GM18868 (cell line): ENCODE data around the gene USP9X.
"Not testable (repeated sequence)": the region's sequence is repeated elsewhere in the genome, so short reads cannot be mapped to it uniquely, and the experiment has no call there.

Source experiments
- ATAC-seq: cut with Tn5 transposase; IDR thresholded peaks from one replicate; pipeline ENCODE4 v1.9.1; 2021; ENCODE audit warnings: mild to moderate bottlenecking, moderate library complexity; ENCODE audit not compliant: unreplicated experiment

The USP9X gene

DNA sequence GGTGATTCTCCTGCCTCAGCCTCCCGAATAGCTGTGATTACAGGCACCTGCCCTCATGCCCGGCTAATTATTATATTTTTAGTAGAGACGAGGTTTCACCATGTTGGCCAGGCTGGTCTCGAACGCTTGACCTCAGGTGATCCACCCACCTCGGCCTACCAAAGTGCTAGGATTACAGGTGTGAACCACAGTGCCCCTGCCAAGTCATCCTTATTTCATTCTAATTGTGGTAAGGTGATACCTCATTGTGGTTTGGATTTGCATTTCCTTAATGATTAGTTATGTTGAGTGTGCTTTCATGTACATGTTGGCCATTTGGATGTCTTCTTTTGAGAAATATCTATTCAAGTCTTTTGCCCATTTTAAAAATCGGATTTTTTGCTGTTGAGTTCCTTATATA, 93.0 kb downstream of the USP9X start:
- no peak for ATAC-seq

DNA sequence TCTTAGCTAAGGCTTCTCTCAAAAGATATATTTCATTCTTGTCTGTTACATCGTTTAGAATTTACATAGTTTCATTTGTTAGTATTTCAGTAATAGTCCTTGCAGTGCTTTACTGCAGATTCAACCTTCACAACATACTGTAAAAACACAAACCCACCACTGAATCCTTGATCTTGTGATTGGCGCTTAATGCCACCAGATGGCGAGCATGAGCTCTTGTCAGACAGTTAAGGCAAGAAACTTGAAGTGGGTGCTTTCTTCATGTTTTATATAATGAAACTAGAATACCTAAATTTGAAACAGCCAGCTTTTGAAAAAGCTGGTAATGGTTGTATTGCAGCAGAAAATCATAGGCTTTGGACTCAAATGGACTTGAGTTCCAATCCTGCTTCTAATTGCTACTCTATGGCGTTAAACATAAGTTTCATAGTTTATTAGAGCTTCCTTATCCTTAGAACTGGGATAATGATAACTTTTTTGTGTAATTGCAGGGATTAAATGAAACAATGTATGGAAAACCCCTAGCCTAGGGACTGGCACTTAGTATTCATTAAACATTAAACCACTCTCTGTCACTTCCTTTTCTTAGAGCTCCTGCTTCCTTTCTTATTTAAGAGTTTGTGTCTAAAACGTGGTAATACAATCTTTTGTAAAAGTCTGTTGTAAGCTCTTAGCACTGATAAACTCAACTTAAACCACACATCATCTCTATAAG, 95.1 kb downstream of the USP9X start:
- peak; percentile 46 for ATAC-seq

DNA sequence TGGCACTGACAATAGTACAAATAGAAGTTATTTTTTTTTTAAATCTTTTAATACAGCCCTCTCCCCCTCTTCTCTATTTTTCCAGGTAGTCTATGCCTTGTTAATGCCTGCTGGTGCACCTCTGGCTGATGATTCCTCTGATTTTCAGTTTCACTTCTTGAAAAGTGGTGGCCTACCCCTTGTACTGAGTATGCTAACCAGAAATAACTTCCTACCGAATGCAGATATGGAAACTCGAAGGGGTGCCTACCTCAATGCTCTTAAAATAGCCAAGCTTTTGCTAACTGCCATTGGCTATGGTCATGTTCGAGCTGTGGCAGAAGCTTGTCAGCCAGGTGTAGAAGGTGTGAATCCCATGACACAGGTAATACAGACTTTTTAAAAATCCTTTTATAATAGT, 99.1 kb downstream of the USP9X start:
- peak; percentile 79 for ATAC-seq

DNA sequence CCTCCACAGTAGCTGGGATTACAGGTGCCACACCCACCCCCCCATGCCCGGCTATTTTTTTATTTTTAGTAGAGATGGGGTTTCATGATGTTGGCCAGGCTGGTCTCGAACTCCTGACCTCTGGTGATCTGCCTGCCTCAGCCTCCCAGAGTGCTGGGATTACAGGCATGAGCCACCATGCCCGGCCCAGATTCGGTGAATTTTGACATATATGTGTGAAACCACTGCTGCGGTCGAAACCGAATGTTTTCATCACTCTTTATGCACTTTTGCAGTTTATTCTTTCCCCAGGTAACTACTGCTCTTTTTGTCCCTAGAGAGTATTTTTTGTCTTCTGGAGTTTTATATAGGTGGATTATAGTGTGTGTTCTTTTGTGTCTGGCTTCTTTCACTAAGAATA, 101.7 kb downstream of the USP9X start:
- not testable (repeated sequence) for ATAC-seq

DNA sequence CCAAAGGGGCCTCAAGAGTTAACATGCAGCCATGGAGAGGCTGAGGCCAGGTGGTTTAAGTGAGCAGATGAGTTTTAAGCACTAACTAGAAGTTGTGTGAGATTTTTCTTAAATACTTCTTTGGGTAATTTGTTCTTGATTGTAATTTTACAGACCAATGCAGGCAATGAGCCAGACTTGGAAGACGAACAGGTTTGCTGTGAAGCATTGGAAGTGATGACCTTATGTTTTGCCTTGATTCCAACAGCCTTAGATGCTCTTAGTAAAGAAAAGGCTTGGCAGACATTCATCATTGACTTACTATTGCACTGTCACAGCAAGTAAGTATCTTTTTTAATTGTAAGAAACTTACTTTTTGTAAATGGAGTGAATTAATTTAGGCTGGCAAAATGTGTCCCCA, 103.9 kb downstream of the USP9X start:
- ATAC-seq = no peak

DNA sequence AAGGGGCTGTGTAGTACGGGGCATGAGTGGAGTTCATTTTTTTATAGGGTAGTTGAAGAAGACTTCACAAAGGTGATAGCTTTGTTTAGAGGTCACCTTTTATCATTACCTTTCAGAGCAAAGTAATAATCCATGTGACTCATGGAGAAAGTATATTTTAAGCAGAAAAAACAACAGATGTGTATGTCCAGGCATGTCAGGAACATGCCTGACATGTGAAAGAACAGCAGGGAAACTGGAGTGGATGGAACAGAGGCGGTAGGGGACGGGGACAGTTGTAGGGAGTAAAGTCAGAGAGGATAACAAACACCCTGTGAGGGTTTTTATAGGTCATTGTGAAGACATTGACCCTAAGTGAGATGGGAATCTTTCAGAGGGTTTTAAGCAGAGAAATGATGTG, 107.6 kb downstream of the USP9X start:
- ATAC-seq = no peak

DNA sequence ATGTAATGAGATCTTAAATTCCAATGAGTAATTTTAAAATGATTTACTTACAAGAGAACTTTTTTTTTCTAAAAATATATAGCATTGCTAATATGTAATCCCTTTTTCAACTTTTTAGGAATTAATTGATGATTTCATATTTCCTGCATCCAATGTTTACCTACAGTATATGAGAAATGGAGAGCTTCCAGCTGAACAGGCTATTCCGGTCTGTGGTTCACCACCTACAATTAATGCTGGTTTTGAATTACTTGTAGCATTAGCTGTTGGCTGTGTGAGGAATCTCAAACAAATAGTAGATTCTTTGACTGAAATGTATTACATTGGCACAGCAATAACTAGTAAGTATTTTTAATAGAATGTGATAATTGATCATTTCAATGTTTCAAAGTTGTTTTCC, 113.2 kb downstream of the USP9X start:
- no peak for ATAC-seq

DNA sequence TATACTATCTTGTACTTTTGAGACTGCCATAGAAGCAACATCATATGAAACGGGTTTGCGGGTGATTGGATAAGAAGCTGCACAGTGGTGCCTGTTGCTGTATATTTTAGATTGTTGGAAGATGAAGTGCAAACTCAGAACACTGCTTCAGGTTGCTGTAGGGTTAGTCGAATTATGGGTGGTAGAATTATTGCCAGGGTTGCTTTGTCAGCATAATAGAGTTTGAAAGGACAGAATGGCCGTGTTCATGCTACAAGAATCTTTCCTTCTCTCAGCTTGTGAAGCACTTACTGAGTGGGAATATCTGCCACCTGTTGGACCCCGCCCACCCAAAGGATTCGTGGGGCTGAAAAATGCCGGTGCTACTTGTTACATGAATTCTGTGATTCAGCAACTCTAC, 115.5 kb downstream of the USP9X start:
- ATAC-seq = no peak

DNA sequence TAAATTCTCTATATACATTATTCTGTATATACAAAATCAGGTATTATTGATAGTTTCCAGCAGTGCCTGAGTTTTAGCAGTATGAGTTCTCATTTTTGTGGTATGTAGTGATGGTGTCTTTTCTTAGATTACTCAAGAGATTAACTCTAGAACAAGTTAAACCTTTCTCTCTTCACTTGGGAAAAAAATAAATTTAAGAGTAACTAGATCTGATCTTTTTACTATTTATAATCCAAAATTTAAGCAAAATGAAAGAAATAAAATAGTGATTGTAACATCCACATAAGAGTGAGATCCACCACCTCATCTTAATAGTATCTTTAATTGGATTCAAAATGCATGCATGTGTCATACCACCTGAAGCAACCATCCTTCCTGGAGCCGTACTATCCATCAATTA, 124.6 kb downstream of the USP9X start:
- no peak for ATAC-seq

DNA sequence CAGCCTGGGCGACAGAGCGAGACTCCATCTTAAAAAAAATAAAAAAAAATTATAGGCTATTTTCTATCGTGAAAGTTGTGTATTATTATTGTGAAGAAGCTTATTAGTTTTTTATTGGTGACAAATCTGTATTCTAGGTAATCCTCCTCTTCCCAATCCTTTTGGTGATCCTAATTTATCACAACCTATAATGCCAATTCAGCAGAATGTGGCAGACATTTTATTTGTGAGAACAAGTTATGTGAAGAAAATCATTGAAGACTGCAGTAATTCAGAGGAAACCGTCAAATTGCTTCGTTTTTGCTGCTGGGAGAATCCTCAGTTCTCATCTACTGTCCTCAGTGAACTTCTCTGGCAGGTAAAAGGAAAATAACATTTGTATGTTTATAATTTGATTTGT, 139.4 kb downstream of the USP9X start:
- no peak for ATAC-seq

DNA sequence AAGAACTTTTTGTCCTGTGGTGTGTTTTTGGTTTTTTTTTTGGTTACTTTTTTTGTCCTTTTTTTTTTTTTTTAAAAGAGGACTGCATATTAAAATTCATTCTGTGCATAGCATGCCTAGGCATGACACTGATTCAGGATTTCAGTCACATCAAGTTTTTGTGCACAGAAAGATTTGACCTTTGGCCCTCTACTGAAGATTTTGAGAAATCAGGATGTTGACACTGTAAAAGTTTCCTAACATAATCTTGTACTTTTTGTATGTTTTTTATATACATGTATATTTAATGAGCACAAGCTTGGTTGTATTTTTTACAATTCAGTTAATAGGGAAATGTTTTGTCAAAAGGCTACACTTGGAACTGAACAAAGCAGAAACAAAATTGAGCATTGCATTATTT, 148.7 kb downstream of the USP9X start:
- ATAC-seq = no peak

DNA sequence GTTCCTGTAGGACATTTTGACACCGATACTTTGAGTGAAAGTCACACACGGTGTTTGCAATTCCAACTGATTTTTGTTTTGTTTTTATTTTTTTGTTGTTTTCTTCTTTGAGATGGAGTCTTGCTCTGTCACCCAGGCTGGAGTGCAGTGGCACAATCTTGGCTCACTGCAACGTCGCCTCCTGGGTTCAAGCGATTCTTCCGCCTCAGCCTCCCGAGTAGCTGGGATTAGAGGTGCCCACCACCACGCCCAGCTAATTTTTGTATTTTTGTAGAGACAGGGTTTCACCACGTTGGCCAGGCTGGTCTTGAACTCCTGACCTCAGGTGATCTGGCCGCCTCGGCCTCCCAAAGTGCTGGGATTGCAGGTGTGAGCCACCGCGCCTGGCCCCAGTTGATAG, 149.2 kb downstream of the USP9X start:
- not testable (repeated sequence) for ATAC-seq

DNA sequence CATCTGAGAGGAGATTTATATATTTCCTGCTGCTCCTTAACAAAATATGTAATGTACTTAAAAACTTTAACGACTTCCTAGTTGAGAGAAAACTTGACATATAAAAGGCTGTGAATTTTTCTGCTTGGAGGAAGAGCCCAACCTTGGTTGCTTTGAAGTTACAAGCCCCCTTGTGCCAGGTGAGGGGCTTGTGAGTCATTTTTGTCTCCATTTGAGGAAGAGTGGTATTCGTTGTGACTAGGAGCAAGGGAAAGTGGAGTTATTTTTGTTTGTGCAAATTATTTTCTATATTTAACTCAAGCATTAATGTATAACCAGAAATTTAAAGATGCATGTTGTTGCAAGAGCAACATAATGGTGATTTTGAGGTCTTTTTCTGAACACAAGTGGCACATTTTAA, 149.7 kb downstream of the USP9X start:
- peak; percentile 38 for ATAC-seq

DNA sequence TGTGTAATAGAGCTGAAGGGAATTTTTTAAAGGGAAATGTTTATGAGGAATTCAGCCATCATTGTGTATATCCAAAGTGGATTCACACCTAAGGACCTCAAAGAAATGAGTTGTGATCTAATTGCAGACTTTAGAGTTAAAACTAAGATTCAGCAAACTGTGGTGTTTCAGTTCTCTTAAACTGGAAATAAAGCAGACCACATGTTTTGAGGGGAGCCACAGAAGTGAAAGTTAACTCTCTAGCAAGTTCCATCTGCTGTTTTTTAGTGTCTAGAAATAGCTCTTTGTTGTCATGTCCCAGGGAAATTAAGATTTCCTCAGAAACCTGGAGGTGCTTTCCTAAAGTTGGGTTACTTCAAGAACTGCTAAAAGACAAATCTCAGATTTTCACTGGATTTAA, 151.4 kb downstream of the USP9X start:
- ATAC-seq = peak; percentile 80

DNA sequence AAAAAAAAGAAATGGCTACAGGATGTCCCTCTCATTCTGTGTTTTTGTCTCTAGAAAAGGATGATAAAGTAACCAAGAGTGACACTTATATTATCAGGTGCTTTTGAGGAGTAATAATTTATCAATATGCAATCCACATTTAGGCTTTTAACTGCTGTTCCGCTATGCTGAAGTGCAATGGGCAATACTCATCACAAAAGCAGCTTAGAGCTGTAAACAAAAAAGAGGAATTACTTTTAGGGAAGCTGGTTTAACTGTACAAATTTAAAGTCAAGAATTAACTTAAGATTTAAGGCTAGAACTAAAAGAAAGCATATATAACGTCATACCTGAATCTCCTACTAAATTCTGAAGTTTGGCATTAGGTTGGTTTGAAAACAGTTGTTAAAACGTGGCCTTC, 155.3 kb downstream of the USP9X start:
- ATAC-seq = no peak

DNA sequence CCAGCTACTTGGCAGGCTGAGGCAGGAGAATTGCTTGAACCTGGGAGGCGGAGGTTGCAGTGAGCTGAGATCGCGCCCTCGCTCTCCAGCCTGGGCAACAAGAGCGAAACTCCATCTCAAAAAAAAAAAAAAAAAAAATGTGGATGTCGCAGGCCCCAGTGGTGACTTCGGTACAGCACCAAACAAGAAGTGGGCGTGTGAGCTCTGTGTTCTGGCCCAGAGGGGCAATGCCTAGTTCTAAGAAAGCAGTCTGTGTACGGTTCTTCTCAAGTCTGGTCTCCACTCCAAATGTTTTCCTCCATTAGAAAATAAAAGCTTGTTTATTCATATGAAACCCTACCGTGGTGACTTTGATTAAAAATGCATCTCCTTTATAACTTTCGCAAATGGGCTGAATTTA, 156.7 kb downstream of the USP9X start:
- ATAC-seq = no peak

DNA sequence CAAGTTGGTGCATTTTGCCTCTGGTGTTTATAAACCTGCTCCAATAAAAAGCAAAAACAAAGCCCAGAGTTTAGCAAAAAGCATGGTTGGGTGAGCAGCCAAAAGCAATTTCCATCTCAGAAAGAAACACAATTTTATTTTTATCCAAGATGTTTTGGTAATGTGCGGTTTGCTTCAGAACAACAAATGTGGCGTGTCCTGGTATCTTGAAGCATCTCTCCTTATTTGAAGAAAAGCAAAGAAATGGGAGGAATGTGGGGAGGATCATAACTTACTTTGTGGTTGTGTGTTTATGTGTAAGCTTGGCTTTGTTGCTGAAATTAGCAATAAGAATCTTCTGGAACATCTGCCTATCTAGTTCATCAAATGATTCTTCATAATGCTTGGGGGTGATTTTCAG, 160.4 kb downstream of the USP9X start:
- ATAC-seq = no peak

DNA sequence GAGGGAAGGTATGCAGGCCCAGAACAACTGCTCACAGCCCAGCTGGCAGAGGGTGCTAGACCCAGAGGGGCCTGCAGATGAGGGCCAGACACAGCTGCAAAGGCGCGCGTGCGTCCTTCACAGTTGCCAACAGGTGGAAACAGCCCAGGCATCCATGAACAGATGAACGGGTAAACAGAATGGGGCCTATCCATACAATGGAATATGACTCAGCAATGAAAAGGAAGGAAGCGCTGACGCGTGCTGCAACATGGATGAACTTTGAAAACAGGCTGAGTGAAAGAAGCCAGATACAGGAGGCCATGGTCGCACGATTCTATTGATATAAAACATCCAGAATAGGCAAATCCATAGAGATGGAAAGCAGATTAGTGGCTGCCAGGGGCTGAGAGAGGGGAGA, 165.6 kb downstream of the USP9X start:
- ATAC-seq = no peak

DNA sequence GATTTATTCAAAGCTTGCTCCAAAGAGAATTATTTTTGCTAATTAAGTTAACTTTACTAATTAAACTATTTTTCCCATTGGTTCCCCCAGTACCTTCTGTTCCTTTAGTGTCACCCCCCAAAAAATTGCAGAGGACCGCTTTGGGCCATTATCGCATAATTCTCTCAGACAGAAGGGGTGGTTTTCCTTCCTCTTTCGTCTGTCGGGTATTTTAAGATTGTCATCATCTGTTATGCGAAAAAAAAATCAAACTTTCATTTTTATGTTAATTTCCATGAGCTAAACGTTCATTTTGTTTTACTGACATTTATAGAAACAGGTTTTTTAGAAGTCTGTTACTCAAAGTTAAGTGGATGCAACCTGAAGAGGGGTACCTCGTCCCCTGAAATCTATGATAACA, 172.6 kb downstream of the USP9X start:
- no peak for ATAC-seq

DNA sequence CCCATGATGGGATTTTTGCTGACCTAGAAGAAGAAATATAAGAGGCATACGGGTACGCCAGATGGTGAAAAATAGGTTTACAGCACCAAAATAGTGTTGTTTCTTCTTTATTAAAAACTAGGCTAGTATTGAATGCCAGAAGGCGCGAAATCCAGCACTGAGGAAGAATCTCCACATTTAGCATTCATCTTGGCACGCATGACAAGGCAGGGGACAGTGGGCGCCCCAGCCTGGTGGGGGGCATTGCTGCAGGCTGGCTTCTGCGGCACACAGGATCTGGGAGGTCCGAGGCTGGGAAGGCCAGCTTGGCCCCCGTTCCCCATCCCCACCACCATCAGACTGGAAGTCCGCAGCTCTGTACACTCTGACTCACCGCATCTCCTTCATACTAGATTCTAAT, 173.0 kb downstream of the USP9X start:
- no peak for ATAC-seq

DNA sequence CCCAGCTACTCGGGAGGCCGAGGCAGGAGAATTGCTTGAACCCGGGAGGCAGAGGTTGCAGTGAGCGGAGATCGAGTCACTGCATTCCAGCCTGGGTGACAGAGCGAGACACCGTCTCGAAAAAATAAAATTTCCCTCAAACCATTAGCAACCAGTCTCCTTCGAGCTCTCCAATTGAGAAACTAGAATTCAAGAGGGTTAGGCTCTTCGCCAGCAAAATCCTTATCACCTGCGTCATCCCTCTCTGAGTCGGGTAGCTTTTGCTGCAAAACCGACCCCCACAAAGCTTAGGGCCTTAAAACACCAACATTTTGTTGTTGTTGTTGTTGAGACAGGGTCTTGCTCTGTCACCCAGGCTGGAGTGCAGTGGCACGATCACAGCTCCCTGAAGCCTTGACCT, 173.6 kb downstream of the USP9X start:
- no peak for ATAC-seq

DNA sequence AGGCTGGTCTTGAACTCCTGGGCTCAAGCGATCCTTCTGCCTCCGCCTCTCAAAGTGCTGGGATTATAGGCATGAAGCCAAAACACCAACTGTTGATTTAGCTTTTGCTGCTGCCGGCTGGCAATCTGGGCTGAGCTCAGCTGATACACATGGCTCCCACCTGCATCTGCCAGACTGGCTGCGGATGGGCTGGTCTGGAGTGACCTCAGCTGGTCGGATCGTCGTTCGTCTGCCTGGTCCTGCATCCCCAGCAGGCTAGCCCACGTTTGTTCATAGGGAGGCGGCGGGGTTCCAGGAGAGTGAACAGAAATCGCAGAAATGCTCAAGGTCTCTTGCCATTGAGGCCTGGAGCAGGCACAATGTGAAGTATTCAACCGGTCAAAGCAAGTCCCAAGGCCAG, 174.3 kb downstream of the USP9X start:
- no peak for ATAC-seq

DNA sequence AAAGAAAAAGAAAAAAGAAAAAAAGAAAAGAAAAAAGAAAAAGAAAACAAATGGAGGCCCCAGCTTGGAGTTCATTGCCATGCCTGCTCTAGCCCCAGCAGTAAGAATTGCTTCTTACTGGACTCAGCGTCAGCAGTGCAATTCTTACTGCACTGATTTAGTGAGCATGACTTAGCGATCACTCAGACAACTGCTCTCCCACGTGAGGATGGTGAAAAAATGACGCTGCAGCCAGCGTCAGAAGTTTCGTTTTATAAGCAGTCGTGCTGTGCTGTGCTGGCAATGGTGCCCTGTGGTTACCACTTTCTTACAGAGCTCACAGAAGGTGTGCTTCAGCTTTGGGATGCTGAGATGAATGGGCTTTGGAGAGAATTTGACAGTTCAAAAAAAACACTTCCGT, 180.4 kb downstream of the USP9X start:
- peak; percentile 55 for ATAC-seq
